ENCODE data around the gene ELK4. TPM values are rescaled to one million over a fixed set of nuclear protein-coding genes. Genes with fewer than 3 reads are reported as not detected.
"Not testable (repeated sequence)": the region's sequence is repeated elsewhere in the genome, so short reads cannot be mapped to it uniquely, and the experiment has no call there.

The ELK4 gene
- total and polyA plus RNA-seq, 2 of the 4 experiments (the other 2 are of a cell fraction) = 4.6 to 11.3 TPM

DNA sequence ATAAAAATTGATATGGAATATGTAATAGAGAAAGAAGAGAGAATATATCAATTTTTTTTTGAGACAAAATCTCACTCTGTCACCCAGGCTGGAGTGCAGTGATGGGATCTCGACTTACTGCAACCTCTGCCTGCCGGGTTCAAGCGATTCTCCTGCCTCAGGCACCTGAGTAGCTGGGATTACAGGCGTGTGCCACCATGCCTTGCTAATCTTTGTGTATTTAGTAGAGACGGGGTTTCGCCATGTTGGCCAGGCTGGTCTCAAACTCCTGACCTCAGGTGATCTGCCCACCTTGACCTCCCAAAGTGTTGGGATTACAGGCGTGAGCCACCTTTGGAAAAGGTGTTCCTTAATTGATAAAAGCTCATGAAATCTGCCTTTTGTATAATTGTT, 4.3 kb upstream of the ELK4 start:
- H3K27ac ChIP-seq (ENCODE audit: insufficient read depth, low read length) = not testable (repeated sequence)
- no CpG with 5 or more reads among the region's 7 CpGs for WGBS, 2 experiments (ENCODE audit: extremely low coverage in 2 of 2, insufficient read length in 1 of 2)

More for the DNA sequence above, 4.3 kb upstream of the ELK4 start:
- intact Hi-C loops (cut with micrococcal nuclease); H3K9me3 ChIP-seq (ENCODE audit: control insufficient read depth, insufficient read depth, low read length); DNase-seq; dilution Hi-C loops (cut with HindIII; ENCODE audit: low sequenced_read_pairs, unreplicated experiment); H3K27me3 ChIP-seq (ENCODE audit: control insufficient read depth, insufficient read depth, low read length); H2AK5ac ChIP-seq (ENCODE audit: low read depth, low read length); H2BK120ac ChIP-seq (ENCODE audit: low read depth, low read length); H3K36me3 ChIP-seq (ENCODE audit: control insufficient read depth, insufficient read depth, low read length); H3K79me1 ChIP-seq (ENCODE audit: low read depth in 1 of 2, low read length in 2 of 2); BruUV-seq (replicated peaks); H3K23ac ChIP-seq (ENCODE audit: low read depth, low read length); ATAC-seq (ENCODE audit: low read depth); H2AFZ ChIP-seq (replicated peaks; ENCODE audit: low read length, poor library complexity); H3K9ac ChIP-seq (ENCODE audit: low read depth, low read length); H4K91ac ChIP-seq (ENCODE audit: insufficient read depth, low read depth, low read length); H2BK15ac ChIP-seq (ENCODE audit: low read depth, low read length); H3K4me2 ChIP-seq (ENCODE audit: low read depth, low read length); H2BK5ac ChIP-seq (ENCODE audit: low read depth, low read length, poor library complexity, severe bottlenecking); H4K20me1 ChIP-seq (ENCODE audit: insufficient read depth, low read length); H4K5ac ChIP-seq (ENCODE audit: low read depth, low read length); in situ Hi-C loops (cut with MboI; ENCODE audit: low sequenced_read_pairs); H3K4ac ChIP-seq (ENCODE audit: low read depth, low read length); H3K4me1 ChIP-seq (ENCODE audit: control insufficient read depth, insufficient read depth, low read length); H3K56ac ChIP-seq (ENCODE audit: extremely low read depth, insufficient read depth, low read length); H2BK20ac ChIP-seq (ENCODE audit: low read depth, low read length); H4K8ac ChIP-seq (ENCODE audit: low read depth in 2 of 2, low read length in 2 of 2); H3K9me1 ChIP-seq (ENCODE audit: insufficient read depth, low read length); H3K4me3 ChIP-seq (ENCODE audit: insufficient read depth, low read depth, low read length); H3K14ac ChIP-seq (replicated peaks; ENCODE audit: low read depth, low read length); H2AK9ac ChIP-seq (replicated peaks; ENCODE audit: low read depth, low read length, poor library complexity); POLR2A ChIA-PET (ENCODE audit: unreplicated experiment); H3K18ac ChIP-seq (ENCODE audit: low read depth, low read length): not testable (repeated sequence)
- CTCF ChIA-PET = interaction anchor here (0.6 to 3.0 kb wide), 5 partner anchors 9 to 156 kb away, joined by 3 to 16 read pairs (median 6); no protein-coding TSS in a partner anchor
